OCI-LY7 (cell line): ENCODE data around the gene VMAC. TPM values are rescaled to one million over a fixed set of nuclear protein-coding genes. Genes with fewer than 3 reads are reported as not detected.

Experiments used
- BruUV-seq: library from RNA; stranded (reverse); fragments of 400-500 nt; replicated peaks from 2 replicates; lab custom pipeline; 2021; lab: Mats Ljungman, UMichigan
- CTCF ChIA-PET: fragments of 300-600 bp; sonication (Branson Sonifier 250); formaldehyde crosslinking; loops from one replicate; lab custom pipeline; 2022; ENCODE audit warnings: antibody characterized with exemption; ENCODE audit not compliant: unreplicated experiment; lab: Charles Lee
- POLR2A ChIA-PET: fragments of 300-600 bp; sonication (Branson Sonifier 250); formaldehyde crosslinking; loops from one replicate; lab custom pipeline; 2022; ENCODE audit warnings: antibody characterized with exemption; lab: Charles Lee
- DNase-seq: peaks from one replicate; pipeline ENCODE4 v3.0.0-alpha.2; 2015; ENCODE audit warnings: low spot score
- H2AFZ ChIP-seq: fragments of 200-600 bp; sonication (generic), shearing (Covaris generic); 2 replicates; pipeline ENCODE4 v1.6.1; 2014; ENCODE audit warnings: mild to moderate bottlenecking, antibody characterized with exemption, low read length, moderate library complexity
- H3K27ac ChIP-seq: fragments of 200-600 bp; sonication (generic); 2 replicates; pipeline ENCODE4 v1.5.1; 2014; ENCODE audit warnings: mixed run types, low read depth, mild to moderate bottlenecking, moderate library complexity, low read length, inconsistent platforms; ENCODE audit not compliant: poor library complexity, severe bottlenecking
- H3K36me3 ChIP-seq: fragments of 200-600 bp; sonication (generic); 2 replicates; pipeline ENCODE4 v1.6.1; 2014; ENCODE audit warnings: mild to moderate bottlenecking, antibody characterized with exemption, low read length, moderate library complexity, mixed read lengths; ENCODE audit not compliant: insufficient read depth
- H3K4me1 ChIP-seq: fragments of 200-600 bp; sonication (generic); 2 replicates; pipeline ENCODE4 v1.5.1; 2014; ENCODE audit warnings: mild to moderate bottlenecking, low read length; ENCODE audit not compliant: insufficient read depth, poor library complexity, severe bottlenecking
- H3K4me2 ChIP-seq: fragments of 200-600 bp; sonication (generic); 2 replicates; pipeline ENCODE4 v1.6.1; 2014; ENCODE audit warnings: mild to moderate bottlenecking, low read length
- H3K4me3 ChIP-seq: fragments of 200-600 bp; sonication (generic); 2 replicates; pipeline ENCODE4 v1.5.1; 2014; ENCODE audit warnings: mild to moderate bottlenecking, low read depth, low read length; ENCODE audit not compliant: poor library complexity, severe bottlenecking
- H3K79me2 ChIP-seq: fragments of 200-600 bp; sonication (generic); 2 replicates; pipeline ENCODE4 v1.6.1; 2016; ENCODE audit warnings: low read depth, mild to moderate bottlenecking, low read length, moderate library complexity, mixed read lengths; ENCODE audit not compliant: insufficient read depth
- H3K9me2 ChIP-seq: fragments of 200-600 bp; sonication (generic); 2 replicates; pipeline ENCODE4 v1.6.1; 2016; ENCODE audit warnings: mild to moderate bottlenecking, low read length, mixed read lengths; ENCODE audit not compliant: insufficient read depth
- H3K9me3 ChIP-seq: fragments of 200-600 bp; sonication (generic); 2 replicates; pipeline ENCODE4 v1.6.1; 2014; ENCODE audit warnings: mild to moderate bottlenecking, mixed run types, low read length, mixed read lengths
- H4K20me1 ChIP-seq: fragments of 200-600 bp; sonication (generic); 2 replicates; pipeline ENCODE4 v1.6.1; 2014; ENCODE audit warnings: mild to moderate bottlenecking, antibody characterized with exemption, low read length, moderate library complexity, mixed read lengths; ENCODE audit not compliant: insufficient read depth
- CTCF ChIP-seq: fragments of 200-600 bp; sonication (generic); conservative IDR thresholded peaks from 2 replicates; pipeline ENCODE4 v1.5.1; 2014; ENCODE audit warnings: mild to moderate bottlenecking, antibody characterized with exemption, low read length, moderate library complexity, mixed read lengths
- EZH2phosphoT487 ChIP-seq: fragments of 200-600 bp; sonication (generic); IDR thresholded peaks from 2 replicates; pipeline ENCODE4 v1.6.1; 2018; ENCODE audit warnings: low read depth, borderline replicate concordance, mild to moderate bottlenecking, mixed run types, antibody characterized with exemption, low read length, moderate library complexity, mixed read lengths
- intact Hi-C: fragments of 100-400 bp; cut with micrococcal nuclease; formaldehyde crosslinking; loops from one replicate; pipeline ENCODE4 v1.10.0; 2022; ENCODE audit not compliant: unreplicated experiment
- total RNA-seq, 2 experiments: library from RNA; depleted of rRNA in 1 of 2; stranded (reverse); fragments of >200 nt in 1 of 2; shearing (Covaris generic) in 1 of 2; gene quantifications; 2 replicates each; pipeline ENCODE4 v1.2.3, GENCODE V29; 2014 to 2022

The VMAC gene
- total RNA-seq, 2 experiments from 2014 or later, result 6.0 to 6.8 TPM

GRCh38 chr19:5864725-5865486 lies 39.8 kb upstream of the VMAC start:
- Histone ChIP-seq H3K4me1 (peaks cover 8% of the 10 kb centered on the region), H3K79me2 (no peaks in the 10 kb centered on the region), H3K9me3 (no peaks in the 10 kb centered on the region), H4K20me1 (no peaks in the 10 kb centered on the region), H2AFZ (no peak overlapping the region), H3K36me3 (no peaks in the 10 kb centered on the region), H3K4me2 (no peak overlapping the region), H3K4me3 (no peak overlapping the region), H3K27ac (no peak overlapping the region), H3K9me2 (no peaks in the 10 kb centered on the region)
- DNase-seq, result no peak
- BruUV-seq, result no TSS peak
- intact Hi-C loops, result no loop called here
- ChIA-PET CTCF (no interaction called here), POLR2A (no interaction called here)
- TF ChIP-seq CTCF (no peak; the same call in 1 of the 2 replicates), EZH2phosphoT487 (no peak)

- BruUV-seq, result no TSS peak
- no peak for TF ChIP-seq EZH2phosphoT487
- TF ChIP-seq CTCF, result no peak
- no peaks in the 10 kb centered on the region for H3K9me3 ChIP-seq
- ChIA-PET POLR2A (no interaction called here), CTCF (no interaction called here)
- H3K4me2 ChIP-seq, result no peak overlapping the region
- H3K27ac ChIP-seq, result no peak overlapping the region
- no peak overlapping the region for H3K4me3 ChIP-seq
- H3K36me3 ChIP-seq, result no peaks in the 10 kb centered on the region
- H3K4me1 ChIP-seq, result peaks cover 8% of the 10 kb centered on the region
- H3K9me2 ChIP-seq, result no peaks in the 10 kb centered on the region
- H3K79me2 ChIP-seq, result no peaks in the 10 kb centered on the region
- H2AFZ ChIP-seq, result no peak overlapping the region
- no peak for DNase-seq
- no peaks in the 10 kb centered on the region for H4K20me1 ChIP-seq
- intact Hi-C loops, result no loop called here
Measured at GRCh38 chr19:5865772-5866171, 38.9 kb upstream of the VMAC start.
